Cardiac muscle cell (in vitro differentiated cells and primary cell): ENCODE results near the gene RGS8. TPM values are rescaled to one million over a fixed set of nuclear protein-coding genes. Genes with fewer than 3 reads are reported as not detected.

Source experiments
- DNase-seq, 2 donors: peaks; one replicate each; pipeline versions ENCODE4 v3.0.0 to v3.0.0-alpha.2; 2010 to 2017; ENCODE audit warnings: low read depth in 1 of 2, low spot score in 1 of 2
- H3K27ac ChIP-seq: fragments of 200-600 bp; sonication (generic); 2 replicates; pipeline ENCODE4 v1.5.1; 2016
- H3K27me3 ChIP-seq: fragments of 200-600 bp; sonication (generic); 2 replicates; pipeline ENCODE4 v1.6.0; 2016; ENCODE audit warnings: control low read depth
- H3K36me3 ChIP-seq: fragments of 200-600 bp; sonication (generic); 2 replicates; pipeline ENCODE4 v1.5.1; 2016; ENCODE audit warnings: control low read depth
- H3K4me1 ChIP-seq: fragments of 200-600 bp; sonication (generic); 2 replicates; pipeline ENCODE4 v1.8.1; 2017; ENCODE audit warnings: low read depth, mild to moderate bottlenecking, mixed run types
- H3K4me3 ChIP-seq: fragments of 200-600 bp; sonication (generic); 2 replicates; pipeline ENCODE4 v1.5.1; 2016; ENCODE audit warnings: mild to moderate bottlenecking
- H3K9me3 ChIP-seq: fragments of 200-600 bp; sonication (generic); 2 replicates; pipeline ENCODE4 v1.5.1; 2017; ENCODE audit warnings: low read depth, mild to moderate bottlenecking, control low read depth
- CTCF ChIP-seq: IDR thresholded peaks from 2 replicates; pipeline ENCODE4 v1.5.1; 2012; ENCODE audit warnings: low read depth, mild to moderate bottlenecking, low read length
- polyA plus RNA-seq: library from polyadenylated mRNA; unstranded; fragments of >200 nt; fragmentation: Nextera tagmentation; extraction: Ambion mirVana; gene quantifications from 2 replicates; pipeline ENCODE4 v1.2.1, GENCODE V29; 2016
- total RNA-seq: library from RNA; depleted of rRNA; stranded (reverse); fragments of >200 nt; gene quantifications from 2 replicates; pipeline ENCODE4 v1.2.3, GENCODE V29; 2016

Gene RGS8
- total and polyA plus RNA-seq, 2 experiments from 2014 or later = 2.2 TPM; not detected in 1

- H3K9me3 ChIP-seq = no peaks in the 10 kb centered on the region
- H3K27ac ChIP-seq = no peak overlapping the region
- TF ChIP-seq CTCF = no peak
- no peaks in the 10 kb centered on the region for H3K27me3 ChIP-seq
- no peak for DNase-seq
- H3K4me1 ChIP-seq = peaks cover 5% of the 10 kb centered on the region
- H3K36me3 ChIP-seq = no peaks in the 10 kb centered on the region
- no peak overlapping the region for H3K4me3 ChIP-seq
Observed at GRCh38 chr1:182709855-182710254, 25.5 kb upstream of the RGS8 start.

- H3K4me1 ChIP-seq = peaks cover 5% of the 10 kb centered on the region
- no peaks in the 10 kb centered on the region for H3K9me3 ChIP-seq
- TF ChIP-seq CTCF = no peak
- no peak overlapping the region for H3K27ac ChIP-seq
- H3K27me3 ChIP-seq = no peaks in the 10 kb centered on the region
- no peak for DNase-seq
- H3K36me3 ChIP-seq = no peaks in the 10 kb centered on the region
- no peak overlapping the region for H3K4me3 ChIP-seq
Observed at GRCh38 chr1:182709225-182709764, 24.9 kb upstream of the RGS8 start.

- Histone ChIP-seq H3K4me3 (no peak overlapping the region), H3K27me3 (no peaks in the 10 kb centered on the region), H3K36me3 (no peaks in the 10 kb centered on the region), H3K9me3 (no peaks in the 10 kb centered on the region), H3K27ac (no peak overlapping the region), H3K4me1 (peaks cover 5% of the 10 kb centered on the region)
- no peak for TF ChIP-seq CTCF
- peak in 1 of 2 donors; percentile 57 for DNase-seq
Observed at GRCh38 chr1:182707122-182707521, 22.7 kb upstream of the RGS8 start.

GRCh38 chr1:182704677-182705076 is 20.3 kb upstream of the RGS8 start:
- no peaks in the 10 kb centered on the region for H3K27me3 ChIP-seq
- no peak for DNase-seq
- H3K36me3 ChIP-seq = no peaks in the 10 kb centered on the region
- no peak overlapping the region for H3K27ac ChIP-seq
- no peaks in the 10 kb centered on the region for H3K9me3 ChIP-seq
- no peak overlapping the region for H3K4me3 ChIP-seq
- H3K4me1 ChIP-seq = peaks cover 8% of the 10 kb centered on the region
- TF ChIP-seq CTCF = no peak

- no peak overlapping the region for H3K27ac ChIP-seq
- H3K36me3 ChIP-seq = no peaks in the 10 kb centered on the region
- no peaks in the 10 kb centered on the region for H3K9me3 ChIP-seq
- no peaks in the 10 kb centered on the region for H3K27me3 ChIP-seq
- TF ChIP-seq CTCF = no peak
- H3K4me1 ChIP-seq = peaks cover 11% of the 10 kb centered on the region
- no peak for DNase-seq
- H3K4me3 ChIP-seq = no peak overlapping the region
Observed at GRCh38 chr1:182703539-182703938, 19.2 kb upstream of the RGS8 start.
